GM12875 (cell line): ENCODE data around the gene NRG3.

Source experiments
- H3K4me3 ChIP-seq: one replicate; pipeline ENCODE4 v1.5.1; 2011; ENCODE audit warnings: low read depth, low read length, control low read depth
- TF ChIP-seq, protein P1 (sequence below): IDR thresholded peaks from 2 replicates; pipeline ENCODE4 v1.5.1; 2011; ENCODE audit warnings: low read depth, mild to moderate bottlenecking, control low read depth, inconsistent platforms, low read length, moderate library complexity, borderline replicate concordance; ENCODE audit not compliant: insufficient read depth

NRG3 gene

GRCh38 chr10:81874875-81875466 lies at the start of gene NRG3:
TSS of gene NRG3 (plus strand) at chr10:81875194.
- no peak within 1 kb of the TSS for H3K4me3 ChIP-seq
- TF ChIP-seq, protein P1, sequence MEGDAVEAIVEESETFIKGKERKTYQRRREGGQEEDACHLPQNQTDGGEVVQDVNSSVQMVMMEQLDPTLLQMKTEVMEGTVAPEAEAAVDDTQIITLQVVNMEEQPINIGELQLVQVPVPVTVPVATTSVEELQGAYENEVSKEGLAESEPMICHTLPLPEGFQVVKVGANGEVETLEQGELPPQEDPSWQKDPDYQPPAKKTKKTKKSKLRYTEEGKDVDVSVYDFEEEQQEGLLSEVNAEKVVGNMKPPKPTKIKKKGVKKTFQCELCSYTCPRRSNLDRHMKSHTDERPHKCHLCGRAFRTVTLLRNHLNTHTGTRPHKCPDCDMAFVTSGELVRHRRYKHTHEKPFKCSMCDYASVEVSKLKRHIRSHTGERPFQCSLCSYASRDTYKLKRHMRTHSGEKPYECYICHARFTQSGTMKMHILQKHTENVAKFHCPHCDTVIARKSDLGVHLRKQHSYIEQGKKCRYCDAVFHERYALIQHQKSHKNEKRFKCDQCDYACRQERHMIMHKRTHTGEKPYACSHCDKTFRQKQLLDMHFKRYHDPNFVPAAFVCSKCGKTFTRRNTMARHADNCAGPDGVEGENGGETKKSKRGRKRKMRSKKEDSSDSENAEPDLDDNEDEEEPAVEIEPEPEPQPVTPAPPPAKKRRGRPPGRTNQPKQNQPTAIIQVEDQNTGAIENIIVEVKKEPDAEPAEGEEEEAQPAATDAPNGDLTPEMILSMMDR: no peak

DNA sequence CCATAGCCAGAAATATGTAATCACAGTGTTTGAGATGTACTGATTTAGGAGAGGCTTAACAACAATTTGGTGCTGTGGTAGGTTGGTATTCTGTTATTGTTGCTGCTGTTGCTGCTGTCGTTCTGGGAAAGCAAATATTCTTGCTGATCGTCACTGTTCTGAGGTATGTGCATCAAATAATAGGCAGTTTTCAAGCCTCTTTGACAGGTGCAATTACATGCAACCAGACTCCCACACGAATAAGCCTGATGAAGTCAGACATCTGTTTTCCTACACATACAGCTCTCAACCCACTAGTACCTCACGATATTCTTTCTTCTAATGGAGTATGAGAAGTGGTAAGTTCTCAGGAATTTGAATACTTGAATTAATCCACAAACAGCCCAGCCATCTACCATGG lies 46.7 kb upstream of the NRG3 start:
- TF ChIP-seq, protein P1: no peak

DNA sequence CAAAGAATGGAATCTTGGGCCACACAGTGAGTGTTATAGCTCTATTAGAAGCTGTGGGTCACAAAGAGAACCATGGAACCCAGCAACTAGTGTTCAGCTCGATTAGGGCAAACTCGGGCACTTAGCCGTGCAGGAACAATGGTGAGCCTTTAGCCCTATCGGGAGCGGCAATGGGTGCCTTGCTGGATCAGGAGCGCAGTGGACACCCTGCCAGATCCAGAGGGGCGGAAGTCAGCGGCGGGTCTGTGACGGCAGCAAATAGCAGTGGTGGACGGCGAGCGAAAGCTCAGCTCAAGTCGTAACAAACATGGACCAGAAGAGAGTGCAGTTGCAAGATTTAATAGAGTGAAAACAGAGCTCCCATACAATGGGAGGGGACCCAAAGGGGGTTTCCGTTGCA lies 43.9 kb upstream of the NRG3 start:
- TF ChIP-seq, protein P1: no peak
- H3K4me3 ChIP-seq: no peak overlapping the region

More for the DNA sequence above, 46.7 kb upstream of the NRG3 start:
- H3K4me3 ChIP-seq: no peak overlapping the region

DNA sequence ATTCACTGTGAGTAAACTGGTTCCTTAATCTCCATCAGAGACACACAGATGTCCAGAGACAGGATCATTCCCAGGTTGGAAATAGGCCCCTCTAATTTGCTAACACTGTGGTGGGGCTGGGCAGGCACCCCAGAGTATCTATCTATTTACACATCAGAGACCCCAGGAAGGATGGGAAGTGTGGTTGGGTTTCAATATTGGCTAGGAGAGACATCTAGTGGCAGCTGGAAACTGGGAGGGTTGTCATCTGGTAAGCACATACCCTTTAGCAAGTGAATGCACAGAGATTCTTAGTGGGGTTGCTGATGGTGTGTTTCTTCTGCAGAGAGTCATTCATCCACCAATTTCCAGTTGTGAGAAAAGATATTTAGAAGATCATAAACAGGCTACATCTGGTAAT lies 36.0 kb upstream of the NRG3 start:
- TF ChIP-seq, protein P1: peak; percentile 12; the same call in 1 of the 2 replicates
- no peak overlapping the region for H3K4me3 ChIP-seq

GRCh38 chr10:81843042-81843441 lies 32.0 kb upstream of the NRG3 start:
- TF ChIP-seq, protein P1: no peak
- H3K4me3 ChIP-seq: no peak overlapping the region

GRCh38 chr10:81847675-81848074 lies 27.3 kb upstream of the NRG3 start:
- H3K4me3 ChIP-seq: no peak overlapping the region

DNA sequence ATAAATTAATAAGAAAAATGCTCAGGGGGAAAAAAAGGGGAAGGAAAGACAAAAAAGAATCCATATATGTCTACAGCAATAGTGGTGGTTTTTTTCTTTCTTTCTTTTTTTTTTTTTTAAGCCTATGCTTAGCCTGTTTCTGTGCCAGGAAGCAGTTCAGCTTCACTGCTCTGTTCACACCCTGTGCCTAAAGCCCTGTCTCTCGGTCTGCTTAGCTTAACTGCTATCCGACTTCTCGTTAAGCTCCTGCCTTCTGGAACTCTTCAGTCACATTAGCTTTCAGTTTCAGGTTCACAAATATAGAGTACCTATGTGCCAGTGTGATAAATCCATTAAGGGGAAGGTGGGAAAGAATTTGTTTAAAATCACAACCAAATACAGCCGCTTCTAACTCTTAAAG lies 26.5 kb upstream of the NRG3 start:
- TF ChIP-seq, protein P1: no peak
- no peak overlapping the region for H3K4me3 ChIP-seq

More at GRCh38 chr10:81847675-81848074, 27.3 kb upstream of the NRG3 start:
- TF ChIP-seq, protein P1: no peak
